ENCODE results near the gene RBM8A.

DNA sequence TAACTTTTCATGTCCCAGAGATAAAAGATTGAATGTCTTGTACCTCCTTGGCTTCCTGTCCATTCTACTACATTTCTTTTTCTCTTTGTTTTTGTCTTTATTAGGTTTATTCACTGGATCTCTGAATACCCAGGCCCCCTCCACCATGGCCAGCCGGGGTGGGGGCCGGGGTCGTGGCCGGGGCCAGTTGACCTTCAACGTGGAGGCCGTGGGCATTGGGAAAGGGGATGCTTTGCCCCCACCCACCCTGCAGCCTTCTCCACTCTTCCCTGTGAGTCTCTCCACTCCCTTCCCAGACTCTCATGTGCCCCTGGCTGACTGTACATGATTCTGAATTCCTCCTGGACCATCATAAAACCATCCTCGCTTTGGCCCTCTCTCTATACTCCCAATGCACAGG is 47.4 kb upstream of the RBM8A start:
- TF ChIP-seq, protein P1, sequence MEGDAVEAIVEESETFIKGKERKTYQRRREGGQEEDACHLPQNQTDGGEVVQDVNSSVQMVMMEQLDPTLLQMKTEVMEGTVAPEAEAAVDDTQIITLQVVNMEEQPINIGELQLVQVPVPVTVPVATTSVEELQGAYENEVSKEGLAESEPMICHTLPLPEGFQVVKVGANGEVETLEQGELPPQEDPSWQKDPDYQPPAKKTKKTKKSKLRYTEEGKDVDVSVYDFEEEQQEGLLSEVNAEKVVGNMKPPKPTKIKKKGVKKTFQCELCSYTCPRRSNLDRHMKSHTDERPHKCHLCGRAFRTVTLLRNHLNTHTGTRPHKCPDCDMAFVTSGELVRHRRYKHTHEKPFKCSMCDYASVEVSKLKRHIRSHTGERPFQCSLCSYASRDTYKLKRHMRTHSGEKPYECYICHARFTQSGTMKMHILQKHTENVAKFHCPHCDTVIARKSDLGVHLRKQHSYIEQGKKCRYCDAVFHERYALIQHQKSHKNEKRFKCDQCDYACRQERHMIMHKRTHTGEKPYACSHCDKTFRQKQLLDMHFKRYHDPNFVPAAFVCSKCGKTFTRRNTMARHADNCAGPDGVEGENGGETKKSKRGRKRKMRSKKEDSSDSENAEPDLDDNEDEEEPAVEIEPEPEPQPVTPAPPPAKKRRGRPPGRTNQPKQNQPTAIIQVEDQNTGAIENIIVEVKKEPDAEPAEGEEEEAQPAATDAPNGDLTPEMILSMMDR (conservative IDR thresholded peaks at IDR 0.05; ENCODE audit: low read depth, low read length), result no peak
- no peak for TF ChIP-seq EZH2 (IDR thresholded peaks at IDR 0.05; ENCODE audit: low read length, unreplicated experiment)
- TF ChIP-seq EZH2phosphoT487 (IDR thresholded peaks at IDR 0.05; ENCODE audit: borderline replicate concordance, low read length), result no peak

Measured in PC-3 (cell line).